HG03159 (cell line): ENCODE results near the gene TUBB8B.
"Not testable (repeated sequence)": the region's sequence is repeated elsewhere in the genome, so short reads cannot be mapped to it uniquely, and the experiment has no call there.

Experiments used
- ATAC-seq: cut with Tn5 transposase; IDR thresholded peaks from one replicate; pipeline ENCODE4 v1.9.1; 2021; ENCODE audit warnings: mild to moderate bottlenecking, moderate library complexity; ENCODE audit not compliant: unreplicated experiment

TUBB8B gene

DNA sequence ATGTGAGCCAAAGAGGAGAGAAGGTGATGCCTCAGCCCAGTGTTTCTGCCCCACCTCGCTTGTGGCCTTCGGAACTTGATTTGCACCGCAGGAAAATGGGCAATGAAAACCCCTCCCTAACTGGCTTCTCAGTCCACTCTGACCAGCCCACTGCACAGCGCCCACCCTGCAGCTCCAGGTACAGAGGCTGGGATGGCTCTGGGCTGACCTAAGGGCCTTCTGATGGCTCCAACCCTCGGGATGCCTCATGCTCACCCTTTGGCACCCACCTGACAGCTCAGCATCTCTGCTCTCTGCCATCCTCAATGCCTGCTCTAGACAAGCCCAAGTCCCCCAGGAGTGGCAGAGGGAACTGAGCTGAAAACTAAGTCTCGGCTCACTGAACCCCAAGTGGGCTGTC lies 36.2 kb downstream of the TUBB8B start:
- not testable (repeated sequence) for ATAC-seq

DNA sequence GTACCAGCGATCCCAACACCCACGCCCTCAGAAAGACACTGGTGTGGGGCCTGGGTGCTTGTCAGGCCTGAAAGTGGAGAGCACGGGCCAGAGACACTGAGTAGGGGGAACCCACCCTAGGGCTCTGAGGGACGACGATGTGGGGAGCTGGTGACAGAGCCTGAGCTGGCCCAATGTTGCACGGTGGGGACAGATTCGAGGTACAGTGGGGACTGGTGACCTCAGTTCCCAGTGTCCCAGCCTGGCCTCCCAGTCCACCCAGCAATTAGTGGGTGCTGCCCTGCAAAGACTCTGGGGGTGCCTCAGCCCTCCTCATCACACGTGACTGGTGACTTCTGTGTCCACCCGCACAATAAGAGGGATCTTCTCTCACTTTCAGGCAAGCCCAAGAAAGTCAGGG lies 36.6 kb downstream of the TUBB8B start:
- not testable (repeated sequence) for ATAC-seq

DNA sequence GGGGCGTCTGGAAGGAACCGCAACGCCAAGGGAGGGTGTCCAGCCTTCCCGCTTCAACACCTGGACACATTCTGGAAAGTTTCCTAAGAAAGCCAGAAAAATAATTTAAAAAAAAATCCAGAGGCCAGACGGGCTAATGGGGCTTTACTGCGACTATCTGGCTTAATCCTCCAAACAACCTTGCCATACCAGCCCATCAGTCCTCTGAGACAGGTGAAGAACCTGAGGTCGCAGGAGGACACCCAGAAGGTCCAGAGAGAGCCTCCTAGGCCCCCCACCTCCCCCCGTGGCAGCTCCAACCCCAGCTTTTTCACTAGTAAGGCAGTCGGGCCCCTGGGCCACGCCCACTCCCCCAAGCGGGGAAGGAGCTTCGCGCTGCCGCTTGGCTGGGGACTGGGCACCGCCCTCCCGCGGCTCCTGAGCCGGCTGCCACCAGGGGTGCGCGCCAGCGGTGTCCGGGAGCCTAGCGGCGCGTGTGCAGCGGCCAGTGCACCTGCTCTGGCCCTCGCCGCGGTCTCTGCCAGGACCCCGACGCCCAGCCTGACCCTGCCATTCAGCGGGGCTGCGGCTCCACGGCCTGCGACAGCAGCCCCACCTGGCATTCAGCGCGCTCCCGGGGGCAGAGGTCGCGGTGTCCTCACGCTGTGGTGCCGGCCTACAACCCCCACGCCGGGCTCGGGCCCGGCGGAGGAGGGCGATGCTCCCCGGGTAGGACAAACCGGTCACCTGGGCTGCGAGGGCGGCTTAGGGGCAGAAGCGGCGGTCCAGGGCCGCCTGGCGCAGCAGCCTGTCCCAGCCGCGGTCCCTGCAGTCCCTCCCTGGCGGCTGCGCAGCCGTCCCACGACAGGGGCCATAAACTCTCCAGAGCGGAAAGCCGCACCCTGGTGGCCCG lies 37.8 kb downstream of the TUBB8B start:
- not testable (repeated sequence) for ATAC-seq

DNA sequence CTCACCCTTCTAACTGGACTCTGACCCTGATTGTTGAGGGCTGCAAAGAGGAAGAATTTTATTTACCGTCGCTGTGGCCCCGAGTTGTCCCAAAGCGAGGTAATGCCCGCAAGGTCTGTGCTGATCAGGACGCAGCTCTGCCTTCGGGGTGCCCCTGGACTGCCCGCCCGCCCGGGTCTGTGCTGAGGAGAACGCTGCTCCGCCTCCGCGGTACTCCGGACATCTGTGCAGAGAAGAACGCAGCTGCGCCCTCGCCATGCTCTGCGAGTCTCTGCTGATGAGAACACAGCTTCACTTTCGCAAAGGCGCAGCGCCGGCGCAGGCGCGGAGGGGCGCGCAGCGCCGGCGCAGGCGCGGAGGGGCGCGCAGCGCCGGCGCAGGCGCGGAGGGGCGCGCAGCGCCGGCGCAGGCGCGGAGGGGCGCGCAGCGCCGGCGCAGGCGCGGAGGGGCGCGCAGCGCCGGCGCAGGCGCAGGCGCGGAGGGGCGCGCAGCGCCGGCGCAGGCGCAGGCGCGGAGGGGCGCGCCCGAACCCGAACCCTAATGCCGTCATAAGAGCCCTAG lies 38.7 kb downstream of the TUBB8B start:
- ATAC-seq, result not testable (repeated sequence)

DNA sequence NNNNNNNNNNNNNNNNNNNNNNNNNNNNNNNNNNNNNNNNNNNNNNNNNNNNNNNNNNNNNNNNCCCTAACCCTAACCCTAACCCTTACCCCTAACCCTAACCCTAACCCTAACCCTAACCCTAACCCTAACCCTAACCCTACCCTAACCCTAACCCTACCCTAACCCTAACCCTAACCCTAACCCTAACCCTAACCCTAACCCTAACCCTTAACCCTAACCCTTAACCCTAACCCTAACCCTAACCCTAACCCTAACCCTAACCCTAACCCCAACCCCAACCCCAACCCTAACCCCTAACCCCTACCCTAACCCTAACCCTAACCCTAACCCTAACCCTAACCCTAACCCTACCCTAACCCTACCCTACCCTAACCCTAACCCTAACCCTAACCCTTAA lies 39.5 kb downstream of the TUBB8B start:
- ATAC-seq, result not testable (repeated sequence)
